Thyroid gland (tissue), 4 donors: Measurements from ENCODE around the gene MYLK.

Experiments
- CTCF ChIP-seq, 6 experiments: fragments of 200-600 bp in 3 of 6; fragments of 450-650 bp in 3 of 6; sonication (generic) in 3 of 6; IDR thresholded peaks; one replicate each; pipeline ENCODE4 v1.5.1; 2016 to 2019; ENCODE audit warnings: antibody characterized with exemption in 6 of 6, mild to moderate bottlenecking in 2 of 6, inconsistent platforms in 1 of 6, moderate library complexity in 1 of 6
- POLR2A ChIP-seq, 2 donors: fragments of 450-650 bp; IDR thresholded peaks; one replicate each; pipeline ENCODE4 v1.6.1; 2017; ENCODE audit warnings: antibody characterized with exemption in 2 of 2, mild to moderate bottlenecking in 2 of 2, moderate library complexity in 1 of 2

- no peak for TF ChIP-seq CTCF (IDR thresholded peaks at IDR 0.05)
- no peak for TF ChIP-seq POLR2A (IDR thresholded peaks at IDR 0.05)
Observed at GRCh38 chr3:123568875-123569274, 315.3 kb downstream of the MYLK start.
